OCI-LY7 (cell line): ENCODE data around the gene ASB1.

ENCODE experiments used
- EZH2phosphoT487 ChIP-seq: fragments of 200-600 bp; sonication (generic); IDR thresholded peaks from 2 replicates; pipeline ENCODE4 v1.6.1; 2018; ENCODE audit warnings: low read depth, borderline replicate concordance, mild to moderate bottlenecking, mixed run types, antibody characterized with exemption, low read length, moderate library complexity, mixed read lengths
- TF ChIP-seq, protein P1 (sequence below): fragments of 200-600 bp; sonication (generic); conservative IDR thresholded peaks from 2 replicates; pipeline ENCODE4 v1.5.1; 2014; ENCODE audit warnings: mild to moderate bottlenecking, antibody characterized with exemption, low read length, moderate library complexity, mixed read lengths

DNA sequence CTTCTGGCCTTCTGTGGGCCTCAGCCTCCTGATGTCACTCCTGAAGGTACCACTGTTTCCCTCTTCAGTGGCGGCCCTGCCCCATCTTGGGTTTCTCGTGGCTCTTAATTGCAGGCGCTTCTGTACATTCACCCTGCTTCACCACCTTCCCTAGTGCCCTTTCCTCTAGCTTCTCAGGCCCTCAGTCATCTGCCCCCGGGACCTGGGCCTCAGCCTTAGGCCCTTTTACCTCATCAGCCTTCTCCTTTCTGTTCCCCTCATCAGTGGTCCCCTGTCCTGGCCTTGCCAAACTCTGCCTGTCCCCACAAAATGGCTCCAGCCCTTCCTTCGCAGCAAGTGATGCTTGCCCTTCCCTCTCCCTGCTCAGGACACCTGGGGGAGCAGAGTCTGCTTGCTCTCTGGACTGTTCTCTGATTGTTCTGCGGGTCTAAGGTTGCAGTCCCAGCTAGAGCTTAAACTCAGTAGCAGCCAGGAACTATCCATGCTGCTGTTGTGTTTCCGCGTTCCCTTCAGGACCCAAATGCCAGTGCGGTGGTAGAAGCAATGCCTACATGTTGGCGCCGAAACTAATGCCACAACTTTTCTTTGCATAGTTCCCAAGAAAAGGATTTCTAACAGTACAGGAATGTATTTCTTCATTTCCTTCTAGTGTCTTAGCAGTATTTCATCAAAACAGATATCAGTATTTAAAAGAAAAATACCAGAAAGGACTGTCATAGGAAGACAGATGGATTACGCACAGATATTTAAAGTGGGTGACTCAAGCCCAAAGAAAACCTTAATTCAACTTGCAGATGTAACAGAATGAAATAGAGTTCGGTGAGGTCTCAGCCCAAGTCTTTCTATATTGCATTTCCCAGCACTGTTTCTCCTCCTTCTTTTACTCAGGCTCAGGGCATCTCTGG is 7.5 kb downstream of the ASB1 start:
- TF ChIP-seq, protein P1, sequence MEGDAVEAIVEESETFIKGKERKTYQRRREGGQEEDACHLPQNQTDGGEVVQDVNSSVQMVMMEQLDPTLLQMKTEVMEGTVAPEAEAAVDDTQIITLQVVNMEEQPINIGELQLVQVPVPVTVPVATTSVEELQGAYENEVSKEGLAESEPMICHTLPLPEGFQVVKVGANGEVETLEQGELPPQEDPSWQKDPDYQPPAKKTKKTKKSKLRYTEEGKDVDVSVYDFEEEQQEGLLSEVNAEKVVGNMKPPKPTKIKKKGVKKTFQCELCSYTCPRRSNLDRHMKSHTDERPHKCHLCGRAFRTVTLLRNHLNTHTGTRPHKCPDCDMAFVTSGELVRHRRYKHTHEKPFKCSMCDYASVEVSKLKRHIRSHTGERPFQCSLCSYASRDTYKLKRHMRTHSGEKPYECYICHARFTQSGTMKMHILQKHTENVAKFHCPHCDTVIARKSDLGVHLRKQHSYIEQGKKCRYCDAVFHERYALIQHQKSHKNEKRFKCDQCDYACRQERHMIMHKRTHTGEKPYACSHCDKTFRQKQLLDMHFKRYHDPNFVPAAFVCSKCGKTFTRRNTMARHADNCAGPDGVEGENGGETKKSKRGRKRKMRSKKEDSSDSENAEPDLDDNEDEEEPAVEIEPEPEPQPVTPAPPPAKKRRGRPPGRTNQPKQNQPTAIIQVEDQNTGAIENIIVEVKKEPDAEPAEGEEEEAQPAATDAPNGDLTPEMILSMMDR = no peak
- no peak for TF ChIP-seq EZH2phosphoT487
